NK-92 treated with Interleukin-12 subunit alpha and Interleukin-12 subunit beta, amount 100 ng/mL, for 24 hours (cell line): ENCODE data around the gene KRTAP5-3.
"Not testable (repeated sequence)": the region's sequence is repeated elsewhere in the genome, so short reads cannot be mapped to it uniquely, and the experiment has no call there.

ENCODE experiments used
- DNase-seq: peaks from one replicate; lab custom pipeline; 2025; lab: John Stamatoyannopoulos, UW

KRTAP5-3 gene

GRCh38 chr11:1619449-1619848 is 11.2 kb upstream of the KRTAP5-3 start:
- DNase-seq = no peak

GRCh38 chr11:1618231-1618630 is 10.0 kb upstream of the KRTAP5-3 start:
- DNase-seq = no peak

GRCh38 chr11:1607901-1608300 is 362 bp downstream of the KRTAP5-3 start:
- not testable (repeated sequence) for DNase-seq

DNA sequence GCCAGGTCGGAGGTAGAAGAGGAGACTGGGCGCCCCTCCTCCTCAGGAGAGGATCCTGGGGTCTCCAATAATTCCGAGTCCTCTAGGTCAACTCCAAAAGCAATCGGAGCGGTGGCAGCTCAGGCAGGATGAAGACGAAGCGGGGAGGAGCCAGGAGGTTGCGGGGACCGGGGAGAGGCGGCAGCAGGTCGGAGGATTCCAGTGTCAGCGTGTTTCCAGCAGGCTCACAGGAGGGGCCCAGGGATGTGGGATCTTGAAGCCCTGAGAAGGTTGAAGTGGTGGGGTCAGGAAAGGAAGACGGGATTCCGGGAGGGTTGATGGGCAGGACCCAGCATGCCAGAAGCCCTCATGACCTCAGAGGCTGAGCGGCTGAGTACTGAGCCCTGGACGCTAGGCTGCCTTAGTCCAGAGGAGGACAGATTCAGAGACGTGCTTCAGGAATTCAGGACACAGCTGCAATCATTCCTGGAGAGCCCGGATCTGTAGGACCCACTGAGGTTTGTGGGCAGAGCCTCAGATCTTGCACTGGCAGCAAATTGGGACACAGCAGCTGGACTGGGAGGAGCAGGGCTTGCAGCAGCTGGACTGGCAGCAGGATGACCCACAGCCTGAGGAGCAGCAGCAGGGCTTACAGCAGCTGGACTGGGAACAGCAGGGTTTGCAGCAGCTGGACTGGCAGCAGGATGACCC is 962 bp downstream of the KRTAP5-3 start:
- not testable (repeated sequence) for DNase-seq

GRCh38 chr11:1605923-1606322 is 2.3 kb downstream of the KRTAP5-3 start:
- not testable (repeated sequence) for DNase-seq

DNA sequence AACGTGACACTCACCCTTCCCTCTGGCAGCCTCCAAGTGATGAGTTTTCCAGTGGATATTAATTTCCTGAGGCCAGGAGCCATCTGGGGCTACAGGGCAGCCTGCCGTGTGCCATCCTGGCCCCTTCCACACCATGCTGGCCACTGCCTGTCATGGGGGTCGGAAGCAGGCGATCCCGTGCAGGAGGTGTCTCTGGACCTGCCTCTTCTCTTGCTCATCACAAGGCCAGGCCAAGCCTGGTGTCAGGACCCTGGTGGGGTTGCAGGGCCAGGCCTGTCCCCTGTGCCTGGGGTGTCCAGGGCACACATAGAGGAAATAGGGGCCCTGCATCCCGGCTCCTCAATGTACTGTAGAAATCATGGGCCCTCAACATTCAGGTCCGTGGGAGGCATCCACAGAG is 3.6 kb downstream of the KRTAP5-3 start:
- no peak for DNase-seq

DNA sequence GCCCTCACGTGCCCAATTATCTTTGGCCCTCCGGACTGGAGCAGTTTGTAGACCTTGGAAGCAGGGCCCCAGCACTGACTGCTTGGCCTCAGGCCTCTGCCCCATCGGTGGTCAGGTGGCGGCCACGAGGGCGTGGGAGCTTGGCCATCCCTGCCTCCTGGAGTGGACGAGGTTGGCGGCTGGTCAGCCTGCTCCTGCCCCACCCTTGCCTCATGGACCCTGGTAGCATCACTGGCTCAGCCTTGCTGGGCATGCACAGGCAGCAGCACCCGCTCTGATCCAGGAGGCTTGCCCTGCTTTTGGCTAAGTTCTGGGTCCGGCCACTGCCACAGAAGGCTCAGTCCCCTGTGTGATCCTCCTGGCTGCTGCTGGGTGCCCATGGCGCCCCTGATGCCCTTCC is 4.1 kb downstream of the KRTAP5-3 start:
- no peak for DNase-seq

GRCh38 chr11:1603629-1604028 is 4.6 kb downstream of the KRTAP5-3 start:
- DNase-seq = no peak

GRCh38 chr11:1601663-1602062 is 6.6 kb downstream of the KRTAP5-3 start:
- not testable (repeated sequence) for DNase-seq

DNA sequence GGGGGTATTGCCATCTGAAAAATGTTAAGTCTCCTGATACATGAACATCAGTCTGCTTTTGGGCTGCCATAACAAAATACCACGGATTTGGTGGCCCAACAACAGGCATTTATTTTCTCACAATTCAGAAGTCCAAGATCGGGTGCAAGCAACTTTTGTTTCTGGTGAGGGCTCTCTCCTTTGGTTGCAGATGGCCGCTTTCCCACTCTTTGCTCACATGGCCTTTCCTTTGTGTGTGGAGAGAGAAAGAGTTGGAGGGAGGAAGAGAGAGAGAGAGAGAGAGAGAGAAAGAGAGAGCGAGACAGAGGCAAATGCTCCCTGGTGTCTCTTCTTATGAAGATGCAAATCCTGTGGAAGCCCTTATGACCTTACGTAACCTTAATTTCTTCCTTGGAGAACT is 7.6 kb downstream of the KRTAP5-3 start:
- no peak for DNase-seq

- no peak for DNase-seq
These were observed 9.4 kb downstream of the KRTAP5-3 start for GRCh38 chr11:1598816-1599215.

- not testable (repeated sequence) for DNase-seq
These were observed 9.9 kb downstream of the KRTAP5-3 start for GRCh38 chr11:1598406-1598805.

DNA sequence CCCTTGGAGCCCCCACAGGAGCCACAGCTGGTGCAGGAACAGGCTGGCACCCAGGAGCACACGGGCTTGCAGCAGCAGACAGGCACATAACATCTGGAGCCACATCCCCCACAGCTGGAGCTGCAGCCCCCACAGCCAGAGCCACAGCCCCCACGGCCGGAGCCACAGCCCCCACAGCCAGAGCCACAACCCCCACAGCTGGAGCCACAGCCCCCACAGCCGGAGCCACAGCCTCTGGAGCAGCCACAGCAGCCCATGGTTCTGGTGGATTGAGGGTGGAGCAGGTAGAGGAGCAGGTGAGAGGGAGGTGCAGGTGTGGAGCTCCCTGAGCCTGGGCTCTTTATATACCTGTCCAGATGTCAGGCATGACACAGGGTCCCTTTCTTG is 10.3 kb downstream of the KRTAP5-3 start, which contains the start of gene KRTAP5-2:
Gene KRTAP5-2 (minus strand): TSS at position 301 of the 387 bp plus-strand sequence. CDS start 44 bp downstream, at position 257.
- no peak for DNase-seq

DNA sequence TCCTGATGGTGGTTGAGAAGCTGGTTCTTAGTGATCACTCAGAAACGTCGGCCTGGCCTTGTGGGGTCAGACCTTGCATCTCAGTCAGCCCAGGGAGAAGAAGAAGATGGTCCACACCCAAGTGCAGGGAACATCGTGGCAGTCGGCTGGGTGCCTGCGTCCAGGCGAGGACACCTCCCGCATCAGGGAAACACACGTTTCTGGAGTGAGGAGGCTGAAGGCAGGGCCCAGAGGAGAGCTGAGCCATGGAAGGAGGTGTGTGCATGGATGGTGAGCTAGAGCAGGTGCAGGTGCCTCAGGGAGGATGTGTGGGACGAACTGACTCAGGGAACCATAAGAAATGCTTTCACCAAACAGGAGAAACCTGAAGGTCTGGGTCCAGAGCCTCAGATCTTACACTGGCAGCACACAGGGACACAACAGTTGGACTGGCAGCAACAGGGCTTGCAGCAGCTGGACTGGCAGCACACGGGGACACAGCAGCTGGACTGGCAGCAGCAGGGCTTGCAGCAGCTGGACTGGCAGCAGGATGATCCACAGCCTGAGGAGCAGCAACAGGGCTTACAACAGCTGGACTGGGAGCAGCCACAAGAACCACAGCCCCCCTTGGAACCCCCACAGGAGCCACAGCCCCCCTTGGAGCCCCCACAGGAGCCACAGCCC is 10.8 kb downstream of the KRTAP5-3 start:
- DNase-seq = no peak

- not testable (repeated sequence) for DNase-seq
These were observed 11.6 kb downstream of the KRTAP5-3 start for GRCh38 chr11:1596576-1597121.

GRCh38 chr11:1595994-1596575 is 12.2 kb downstream of the KRTAP5-3 start:
- not testable (repeated sequence) for DNase-seq

GRCh38 chr11:1592628-1593027 is 15.6 kb downstream of the KRTAP5-3 start:
- DNase-seq = no peak

GRCh38 chr11:1589996-1590395 is 18.3 kb downstream of the KRTAP5-3 start:
- no peak for DNase-seq

DNA sequence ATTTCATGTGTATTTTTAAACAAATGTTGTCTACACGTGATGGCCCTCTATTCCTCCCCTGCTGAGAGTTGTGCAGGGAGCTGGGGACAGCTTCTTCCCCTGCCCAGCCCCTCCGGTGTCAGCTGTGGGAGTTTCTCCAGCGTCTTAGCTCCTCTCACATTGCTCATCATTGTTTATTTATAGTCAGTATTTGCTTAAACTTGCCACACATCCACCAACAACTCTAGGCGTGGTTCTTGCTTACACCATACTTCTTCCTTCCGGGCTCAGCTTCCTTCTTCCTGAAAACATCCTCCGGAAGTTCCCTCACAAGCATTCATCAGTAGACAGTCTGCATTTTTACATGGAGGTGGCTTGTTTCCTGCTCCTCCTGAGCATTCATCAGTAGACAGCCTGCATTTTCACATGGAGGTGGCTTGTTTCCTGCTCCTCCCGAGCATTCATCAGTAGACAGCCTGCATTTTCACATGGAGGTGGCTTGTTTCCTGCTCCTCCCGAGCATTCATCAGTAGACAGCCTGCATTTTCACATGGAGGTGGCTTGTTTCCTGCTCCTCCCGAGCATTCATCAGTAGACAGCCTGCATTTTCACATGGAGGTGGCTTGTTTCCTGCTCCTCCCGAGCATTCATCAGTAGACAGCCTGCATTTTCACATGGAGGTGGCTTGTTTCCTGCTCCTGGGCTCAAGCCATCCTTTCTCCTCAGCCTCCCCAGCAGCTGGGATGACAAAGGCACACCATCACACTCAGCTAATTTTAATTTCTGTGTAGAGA is 18.9 kb downstream of the KRTAP5-3 start:
- not testable (repeated sequence) for DNase-seq

DNA sequence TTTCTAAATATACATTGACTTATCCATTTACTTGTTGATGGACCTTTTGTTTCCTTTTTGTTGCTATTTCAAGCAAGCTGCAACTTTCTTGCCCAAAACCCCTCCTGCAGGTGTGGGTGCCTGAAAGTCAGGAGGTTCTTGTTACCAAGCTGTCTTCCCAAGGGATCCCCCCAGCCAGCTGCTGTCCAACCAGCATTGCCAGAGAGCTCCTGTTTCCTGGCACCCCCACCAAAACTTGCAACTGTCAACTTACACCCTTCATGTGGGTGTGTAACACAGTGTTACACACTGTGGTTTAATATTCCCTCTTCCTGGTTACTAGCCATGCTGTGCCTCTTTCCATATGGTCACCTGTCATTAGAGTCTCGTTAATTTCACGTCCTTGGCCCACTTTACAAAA is 21.6 kb downstream of the KRTAP5-3 start:
- DNase-seq = no peak

- DNase-seq = not testable (repeated sequence)
These were observed 23.4 kb downstream of the KRTAP5-3 start, which contains the start of gene KRTAP5-1 for GRCh38 chr11:1584661-1585370. Gene KRTAP5-1, minus strand, starts transcription at chr11:1585283. Its CDS starts 34 bp downstream, at chr11:1585249.
